IMR-90 (cell line): ENCODE data around the gene KRT35. TPM values are rescaled to one million over a fixed set of nuclear protein-coding genes. Genes with fewer than 3 reads are reported as not detected.
A peak's percentile ranks its signal among the peaks of the same experiment; 100 is the strongest.

Experiments used
- ATAC-seq: fragments of 200-7000 bp; cut with Tn5 transposase; 2 replicates; pipeline ENCODE4 v1.9.1; 2020; ENCODE audit warnings: low read depth, mild to moderate bottlenecking, moderate library complexity
- BruUV-seq: library from RNA; stranded (reverse); fragments of 400-500 nt; replicated peaks from 2 replicates; lab custom pipeline; 2021; lab: Mats Ljungman, UMichigan
- CTCF ChIA-PET: fragments of 300-600 bp; formaldehyde crosslinking; extraction: SDS; loops from one replicate; lab custom pipeline; 2021; ENCODE audit warnings: antibody characterized with exemption; lab: Yijun Ruan, JAX
- POLR2A ChIA-PET: fragments of 300-600 bp; sonication (Branson Sonifier 250); formaldehyde crosslinking; loops from one replicate; lab custom pipeline; 2022; ENCODE audit warnings: antibody characterized with exemption; ENCODE audit not compliant: unreplicated experiment; lab: Charles Lee
- DNase-seq: peaks from one replicate; pipeline ENCODE4 v3.0.0; 2013
- H2AFZ ChIP-seq: replicated peaks from 2 replicates; pipeline ENCODE3; 2013; ENCODE audit warnings: low read length, mild to moderate bottlenecking; ENCODE audit not compliant: poor library complexity
- H2AK5ac ChIP-seq: 2 replicates; pipeline ENCODE4 v1.6.1; 2013; ENCODE audit warnings: low read depth, low read length, inconsistent platforms
- H2AK9ac ChIP-seq: replicated peaks from 2 replicates; pipeline ENCODE3; 2013; ENCODE audit warnings: mild to moderate bottlenecking, low read depth, low read length, moderate library complexity; ENCODE audit not compliant: poor library complexity
- H2BK120ac ChIP-seq: 2 replicates; pipeline ENCODE4 v1.6.1; 2013; ENCODE audit warnings: low read depth, low read length, inconsistent platforms
- H2BK15ac ChIP-seq: 3 replicates; pipeline ENCODE4 v1.6.1; 2013; ENCODE audit warnings: low read depth, low read length, inconsistent platforms
- H2BK20ac ChIP-seq: 2 replicates; pipeline ENCODE4 v1.6.1; 2013; ENCODE audit warnings: low read depth, mild to moderate bottlenecking, inconsistent platforms, low read length, moderate library complexity
- H2BK5ac ChIP-seq: 2 replicates; pipeline ENCODE4 v1.6.1; 2013; ENCODE audit warnings: mild to moderate bottlenecking, low read depth, low read length, inconsistent platforms; ENCODE audit not compliant: poor library complexity, severe bottlenecking
- H3K14ac ChIP-seq: replicated peaks from 2 replicates; pipeline ENCODE4 v1.6.1; 2013; ENCODE audit warnings: low read depth, low read length, inconsistent platforms
- H3K18ac ChIP-seq: 2 replicates; pipeline ENCODE4 v1.6.1; 2013; ENCODE audit warnings: low read depth, low read length, control low read depth
- H3K23ac ChIP-seq: 2 replicates; pipeline ENCODE4 v1.6.1; 2013; ENCODE audit warnings: low read depth, low read length, inconsistent platforms
- H3K27ac ChIP-seq: 2 replicates; pipeline ENCODE4 v1.5.1; 2013; ENCODE audit warnings: mild to moderate bottlenecking, control low read depth, low read length; ENCODE audit not compliant: insufficient read depth
- H3K27me3 ChIP-seq: 2 replicates; pipeline ENCODE4 v1.6.1; 2013; ENCODE audit warnings: low read length; ENCODE audit not compliant: control insufficient read depth, insufficient read depth
- H3K36me3 ChIP-seq: 2 replicates; pipeline ENCODE4 v1.6.1; 2013; ENCODE audit warnings: low read length, mixed read lengths; ENCODE audit not compliant: control insufficient read depth, insufficient read depth
- H3K4ac ChIP-seq: 2 replicates; pipeline ENCODE4 v1.6.1; 2013; ENCODE audit warnings: low read depth, low read length, inconsistent platforms
- H3K4me1 ChIP-seq: 2 replicates; pipeline ENCODE4 v1.6.1; 2013; ENCODE audit warnings: low read length, mixed read lengths; ENCODE audit not compliant: control insufficient read depth, insufficient read depth
- H3K4me2 ChIP-seq: 2 replicates; pipeline ENCODE4 v1.6.1; 2013; ENCODE audit warnings: low read depth, mild to moderate bottlenecking, control low read depth, low read length, moderate library complexity
- H3K4me3 ChIP-seq: 2 replicates; pipeline ENCODE4 v1.5.1; 2013; ENCODE audit warnings: low read depth, mild to moderate bottlenecking, control low read depth, low read length, moderate library complexity; ENCODE audit not compliant: insufficient read depth
- H3K56ac ChIP-seq: 2 replicates; pipeline ENCODE4 v1.6.1; 2013; ENCODE audit warnings: low read length, inconsistent platforms; ENCODE audit not compliant: insufficient read depth; ENCODE audit errors: extremely low read depth
- H3K79me1 ChIP-seq, 2 experiments: 2 replicates each; pipeline ENCODE4 v1.6.1; 2013; ENCODE audit warnings: low read length in 2 of 2, inconsistent platforms in 1 of 2, low read depth in 1 of 2
- H3K9ac ChIP-seq: 2 replicates; pipeline ENCODE4 v1.6.1; 2013; ENCODE audit warnings: low read depth, low read length, control low read depth
- H3K9me1 ChIP-seq: 2 replicates; pipeline ENCODE4 v1.6.1; 2013; ENCODE audit warnings: low read length, inconsistent platforms; ENCODE audit not compliant: insufficient read depth
- H3K9me3 ChIP-seq: 2 replicates; pipeline ENCODE4 v1.6.1; 2013; ENCODE audit warnings: low read length; ENCODE audit not compliant: control insufficient read depth, insufficient read depth
- H4K20me1 ChIP-seq: 2 replicates; pipeline ENCODE4 v1.6.1; 2013; ENCODE audit warnings: low read length, inconsistent platforms; ENCODE audit not compliant: insufficient read depth
- H4K5ac ChIP-seq: 2 replicates; pipeline ENCODE4 v1.6.1; 2013; ENCODE audit warnings: mild to moderate bottlenecking, low read depth, low read length, control low read depth
- H4K8ac ChIP-seq, 2 experiments: 2 replicates each; pipeline ENCODE4 v1.6.1; 2013; ENCODE audit warnings: low read depth in 2 of 2, low read length in 2 of 2, control low read depth in 1 of 2, inconsistent platforms in 1 of 2
- H4K91ac ChIP-seq: 2 replicates; pipeline ENCODE4 v1.6.1; 2013; ENCODE audit warnings: low read depth, low read length, inconsistent platforms; ENCODE audit not compliant: insufficient read depth
- CEBPB ChIP-seq: IDR thresholded peaks from 2 replicates; pipeline ENCODE4 v1.6.1; 2012; ENCODE audit warnings: low read depth, low read length, improper control_type of control experiment
- CHD1 ChIP-seq: IDR thresholded peaks from 2 replicates; pipeline ENCODE4 v1.6.1; 2012; ENCODE audit warnings: low read depth, low read length, improper control_type of control experiment
- FOS ChIP-seq: fragments of 150-350 bp; IDR thresholded peaks from 2 replicates; pipeline ENCODE4 v1.6.1; 2016; ENCODE audit warnings: low read depth, low read length
- MAFK ChIP-seq: IDR thresholded peaks from 2 replicates; pipeline ENCODE4 v1.6.1; 2012; ENCODE audit warnings: low read depth, low read length, improper control_type of control experiment
- MXI1 ChIP-seq: IDR thresholded peaks from 2 replicates; pipeline ENCODE4 v1.6.1; 2012; ENCODE audit warnings: low read depth, mild to moderate bottlenecking, low read length, moderate library complexity, borderline replicate concordance
- RAD21 ChIP-seq: IDR thresholded peaks from 2 replicates; pipeline ENCODE4 v1.6.1; 2012; ENCODE audit warnings: low read length, improper control_type of control experiment
- RCOR1 ChIP-seq: IDR thresholded peaks from 2 replicates; pipeline ENCODE4 v1.6.1; 2012; ENCODE audit warnings: mild to moderate bottlenecking, low read length, improper control_type of control experiment; ENCODE audit not compliant: insufficient replicate concordance
- RFX5 ChIP-seq: IDR thresholded peaks from 2 replicates; pipeline ENCODE4 v1.8.0; 2012; ENCODE audit warnings: low read depth, mild to moderate bottlenecking, low read length, moderate library complexity
- SMC3 ChIP-seq: fragments of 150-350 bp; IDR thresholded peaks from 2 replicates; pipeline ENCODE4 v1.6.1; 2016; ENCODE audit warnings: low read depth, mild to moderate bottlenecking, antibody characterized with exemption, low read length, moderate library complexity
- WGBS, 2 experiments: methylation state at CpG; one replicate each; pipeline versions ENCODE4 v1.1.5 to v1.1.7; 2013; ENCODE audit warnings: missing lambda C conversion rate in 2 of 2; ENCODE audit not compliant: insufficient read length in 1 of 2; ENCODE audit errors: extremely low coverage in 2 of 2; 5-methylcytosine and 5-hydroxymethylcytosine counted together
- dilution Hi-C: fragments of 300-500 bp; cut with HindIII; formaldehyde crosslinking; loops from one replicate; pipeline ENCODE4 v1.14.3; 2018; ENCODE audit warnings: low sequenced_read_pairs; ENCODE audit not compliant: unreplicated experiment
- in situ Hi-C: fragments of 300-500 bp; cut with MboI; formaldehyde crosslinking; loops from 3 replicates; pipeline ENCODE4 v1.14.3; 2019; ENCODE audit warnings: low sequenced_read_pairs, inconsistent platforms, mixed read lengths
- intact Hi-C: fragments of 100-400 bp; cut with micrococcal nuclease; formaldehyde crosslinking; loops from 2 replicates; pipeline ENCODE4 v1.10.0; 2022
- polyA plus RNA-seq, 3 experiments: library from polyadenylated mRNA; depleted of rRNA; stranded (reverse); fragments of >200 nt; gene quantifications; 2 replicates each; pipeline ENCODE4 v1.2.3, GENCODE V29; 2012; ENCODE audit warnings: low replicate concordance in 1 of 3
- total RNA-seq: library from RNA; depleted of rRNA; stranded (reverse); fragments of >200 nt; gene quantifications from 2 replicates; pipeline ENCODE4 v1.2.3, GENCODE V29; 2012
- TF ChIP-seq, protein P1 (sequence below): fragments of 150-350 bp; IDR thresholded peaks from 2 replicates; pipeline ENCODE4 v1.6.1; 2017; ENCODE audit warnings: mild to moderate bottlenecking, antibody characterized with exemption, low read length, low read depth
- TF ChIP-seq, protein P2 (sequence below): conservative IDR thresholded peaks from 2 replicates; pipeline ENCODE4 v1.5.1; 2012; ENCODE audit warnings: mild to moderate bottlenecking, low read depth, low read length, improper control_type of control experiment

KRT35 gene
- total and polyA plus RNA-seq, 2 of the 4 experiments (the other 2 are of a cell fraction), result not detected

DNA sequence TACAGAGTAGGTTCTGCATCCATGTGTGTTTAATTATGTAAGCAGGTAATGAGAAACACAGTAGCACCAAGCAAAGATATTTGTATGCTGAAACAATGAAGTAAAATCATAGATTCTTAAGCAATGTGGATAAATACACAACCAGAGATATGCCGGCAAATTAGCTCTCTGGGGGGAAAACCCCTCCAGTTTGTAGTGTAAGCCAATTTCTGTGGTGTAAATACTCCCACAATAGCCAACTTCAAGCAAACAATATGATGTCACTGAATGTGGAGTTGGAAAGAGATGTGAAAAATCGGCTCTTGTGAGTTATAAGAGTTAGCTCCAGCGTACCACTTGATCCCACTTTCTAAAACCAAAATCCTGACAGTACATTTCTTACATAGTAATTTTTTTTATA, 36.3 kb downstream of the KRT35 start:
- no CpG with 5 or more reads among the region's 3 CpGs for WGBS, 2 experiments
- TF ChIP-seq, protein P1, sequence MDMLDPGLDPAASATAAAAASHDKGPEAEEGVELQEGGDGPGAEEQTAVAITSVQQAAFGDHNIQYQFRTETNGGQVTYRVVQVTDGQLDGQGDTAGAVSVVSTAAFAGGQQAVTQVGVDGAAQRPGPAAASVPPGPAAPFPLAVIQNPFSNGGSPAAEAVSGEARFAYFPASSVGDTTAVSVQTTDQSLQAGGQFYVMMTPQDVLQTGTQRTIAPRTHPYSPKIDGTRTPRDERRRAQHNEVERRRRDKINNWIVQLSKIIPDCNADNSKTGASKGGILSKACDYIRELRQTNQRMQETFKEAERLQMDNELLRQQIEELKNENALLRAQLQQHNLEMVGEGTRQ, result no peak
- TF ChIP-seq MAFK (no peak), RCOR1 (no peak), SMC3 (no peak), RFX5 (no peak), FOS (no peak), MXI1 (no peak), RAD21 (no peak), CEBPB (no peak), CHD1 (no peak)
- TF ChIP-seq, protein P2, sequence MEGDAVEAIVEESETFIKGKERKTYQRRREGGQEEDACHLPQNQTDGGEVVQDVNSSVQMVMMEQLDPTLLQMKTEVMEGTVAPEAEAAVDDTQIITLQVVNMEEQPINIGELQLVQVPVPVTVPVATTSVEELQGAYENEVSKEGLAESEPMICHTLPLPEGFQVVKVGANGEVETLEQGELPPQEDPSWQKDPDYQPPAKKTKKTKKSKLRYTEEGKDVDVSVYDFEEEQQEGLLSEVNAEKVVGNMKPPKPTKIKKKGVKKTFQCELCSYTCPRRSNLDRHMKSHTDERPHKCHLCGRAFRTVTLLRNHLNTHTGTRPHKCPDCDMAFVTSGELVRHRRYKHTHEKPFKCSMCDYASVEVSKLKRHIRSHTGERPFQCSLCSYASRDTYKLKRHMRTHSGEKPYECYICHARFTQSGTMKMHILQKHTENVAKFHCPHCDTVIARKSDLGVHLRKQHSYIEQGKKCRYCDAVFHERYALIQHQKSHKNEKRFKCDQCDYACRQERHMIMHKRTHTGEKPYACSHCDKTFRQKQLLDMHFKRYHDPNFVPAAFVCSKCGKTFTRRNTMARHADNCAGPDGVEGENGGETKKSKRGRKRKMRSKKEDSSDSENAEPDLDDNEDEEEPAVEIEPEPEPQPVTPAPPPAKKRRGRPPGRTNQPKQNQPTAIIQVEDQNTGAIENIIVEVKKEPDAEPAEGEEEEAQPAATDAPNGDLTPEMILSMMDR, result no peak
- Histone ChIP-seq H3K36me3 (no peaks in the 10 kb centered on the region), H2AK9ac (no peak overlapping the region), H3K4me1 (peaks cover 8% of the 10 kb centered on the region), H3K23ac (no peak overlapping the region), H3K9me3 (no peaks in the 10 kb centered on the region), H3K4me3 (no peak overlapping the region), H4K20me1 (no peaks in the 10 kb centered on the region), H3K27me3 (no peaks in the 10 kb centered on the region; the same call in 1 of the 2 replicates), H3K4ac (no peak overlapping the region), H3K18ac (no peak overlapping the region), H2AK5ac (no peak overlapping the region; the same call in 1 of the 2 replicates), H3K4me2 (no peak overlapping the region), H3K14ac (no peak overlapping the region), H4K5ac (no peak overlapping the region), H2BK20ac (no peak overlapping the region), H4K8ac (no peak overlapping the region), H2AFZ (no peak overlapping the region), H4K91ac (no peak overlapping the region), H2BK5ac (no peak overlapping the region), H3K9me1 (peaks cover 5% of the 10 kb centered on the region), H2BK15ac (peak overlapping the region; percentile 64; the same call in 1 of the 3 replicates), H3K56ac (no peak overlapping the region), H3K27ac (no peak overlapping the region), H2BK120ac (no peak overlapping the region), H3K79me1 (no peaks in the 10 kb centered on the region), H3K9ac (no peak overlapping the region)
- no TSS peak for BruUV-seq
- no peak for ATAC-seq
- no peak for DNase-seq
- ChIA-PET CTCF (no interaction called here), POLR2A (no interaction called here)
- intact Hi-C loops (no loop called here), dilution Hi-C loops (no loop called here), in situ Hi-C loops (no loop called here)
